ENCODE measurements around the gene CFAP92. TPM values are rescaled to one million over a fixed set of nuclear protein-coding genes. Genes with fewer than 3 reads are reported as not detected.

The CFAP92 gene
- total RNA-seq, 1 experiment from 2014 or later, result 0.33 TPM

- intact Hi-C loops (cut with micrococcal nuclease), result no loop called here
- Histone ChIP-seq H3K4me2 (ENCODE audit: low read length) (no peak overlapping the region), H3K27me3 (ENCODE audit: low read length) (no peaks in the 10 kb centered on the region), H3K4me1 (ENCODE audit: insufficient read depth, low read length) (peaks cover 10% of the 10 kb centered on the region; the same call in 1 of the 2 replicates), H3K9me2 (replicated peaks; ENCODE audit: low read length) (no peaks in the 10 kb centered on the region), H4K20me1 (ENCODE audit: low read length) (no peaks in the 10 kb centered on the region), H3K9me3 (ENCODE audit: low read length) (no peaks in the 10 kb centered on the region), H3K4me3 (ENCODE audit: low read length) (no peak overlapping the region), H2AFZ (ENCODE audit: low read length) (no peak overlapping the region), H3K79me2 (ENCODE audit: low read length) (no peaks in the 10 kb centered on the region), H3K27ac (ENCODE audit: low read length) (no peak overlapping the region), H3K9ac (ENCODE audit: low read length) (no peak overlapping the region), H3F3A (ENCODE audit: low read length, unreplicated experiment) (no peaks in the 10 kb centered on the region), H3K36me3 (ENCODE audit: low read depth, low read length) (no peaks in the 10 kb centered on the region)
- no peak for TF ChIP-seq EZH2 (IDR thresholded peaks at IDR 0.05; ENCODE audit: low read length, unreplicated experiment)
- no peak for ATAC-seq
- ChIA-PET POLR2A (ENCODE audit: unreplicated experiment) (no interaction called here), CTCF (no interaction called here)
- no TSS peak for BruUV-seq (replicated peaks)
- no peak for DNase-seq
These were observed 2.3 kb upstream of the CFAP92 start for GRCh38 chr3:128996200-128996599.

GRCh38 chr3:128995737-128996136 is 1.9 kb upstream of the CFAP92 start:
- Histone ChIP-seq H3K27me3 (ENCODE audit: low read length) (no peaks in the 10 kb centered on the region), H3K27ac (ENCODE audit: low read length) (no peak overlapping the region), H3K4me1 (ENCODE audit: insufficient read depth, low read length) (peaks cover 10% of the 10 kb centered on the region; the same call in 1 of the 2 replicates), H3K4me3 (ENCODE audit: low read length) (no peak overlapping the region), H3K79me2 (ENCODE audit: low read length) (no peaks in the 10 kb centered on the region), H3F3A (ENCODE audit: low read length, unreplicated experiment) (no peaks in the 10 kb centered on the region), H2AFZ (ENCODE audit: low read length) (no peak overlapping the region), H3K9me2 (replicated peaks; ENCODE audit: low read length) (no peaks in the 10 kb centered on the region), H4K20me1 (ENCODE audit: low read length) (no peaks in the 10 kb centered on the region), H3K9me3 (ENCODE audit: low read length) (no peaks in the 10 kb centered on the region), H3K4me2 (ENCODE audit: low read length) (no peak overlapping the region), H3K36me3 (ENCODE audit: low read depth, low read length) (no peaks in the 10 kb centered on the region), H3K9ac (ENCODE audit: low read length) (no peak overlapping the region)
- ChIA-PET POLR2A (ENCODE audit: unreplicated experiment) (no interaction called here), CTCF (no interaction called here)
- no peak for ATAC-seq
- BruUV-seq (replicated peaks), result no TSS peak
- no peak for DNase-seq
- TF ChIP-seq EZH2phosphoT487 (IDR thresholded peaks at IDR 0.05; ENCODE audit: borderline replicate concordance, low read length) (no peak), CTCF (conservative IDR thresholded peaks at IDR 0.05; ENCODE audit: low read depth, low read length) (no peak), EZH2 (IDR thresholded peaks at IDR 0.05; ENCODE audit: low read length, unreplicated experiment) (no peak)
- intact Hi-C loops (cut with micrococcal nuclease), result no loop called here

- Histone ChIP-seq H3K4me3 (ENCODE audit: low read length) (peak overlapping the region; percentile 74; the same call in 1 of the 2 replicates), H3K36me3 (ENCODE audit: low read depth, low read length) (no peaks in the 10 kb centered on the region), H3K9ac (ENCODE audit: low read length) (no peak overlapping the region), H2AFZ (ENCODE audit: low read length) (peak overlapping the region; percentile 98), H3K27me3 (ENCODE audit: low read length) (no peaks in the 10 kb centered on the region), H3F3A (ENCODE audit: low read length, unreplicated experiment) (no peaks in the 10 kb centered on the region), H3K79me2 (ENCODE audit: low read length) (no peaks in the 10 kb centered on the region), H3K27ac (ENCODE audit: low read length) (no peak overlapping the region), H3K9me2 (replicated peaks; ENCODE audit: low read length) (no peaks in the 10 kb centered on the region), H3K4me1 (ENCODE audit: insufficient read depth, low read length) (peaks cover 10% of the 10 kb centered on the region; the same call in 1 of the 2 replicates), H3K4me2 (ENCODE audit: low read length) (peak overlapping the region; percentile 96), H3K9me3 (ENCODE audit: low read length) (no peaks in the 10 kb centered on the region), H4K20me1 (ENCODE audit: low read length) (no peaks in the 10 kb centered on the region)
- TF ChIP-seq EZH2 (IDR thresholded peaks at IDR 0.05; ENCODE audit: low read length, unreplicated experiment) (no peak), EZH2phosphoT487 (IDR thresholded peaks at IDR 0.05; ENCODE audit: borderline replicate concordance, low read length) (no peak), CTCF (conservative IDR thresholded peaks at IDR 0.05; ENCODE audit: low read depth, low read length) (no peak)
- ChIA-PET POLR2A (ENCODE audit: unreplicated experiment) (no interaction called here), CTCF (interaction anchor here (1.4 kb wide), 1 partner anchor 25 kb away, joined by 7 read pairs; no protein-coding TSS in a partner anchor)
- no TSS peak for BruUV-seq (replicated peaks)
- intact Hi-C loops (cut with micrococcal nuclease), result no loop called here
- ATAC-seq, result no peak
- DNase-seq, result no peak
These were observed 988 bp upstream of the CFAP92 start for GRCh38 chr3:128994581-128995546.
